OCI-LY1 (cell line): ENCODE measurements around the gene CCNYL1.
"Not testable (repeated sequence)": the region's sequence is repeated elsewhere in the genome, so short reads cannot be mapped to it uniquely, and the experiment has no call there.

Experiments used
- H2AFZ ChIP-seq: fragments of 200-600 bp; sonication (generic), shearing (Covaris generic); 2 replicates; pipeline ENCODE4 v1.6.0; 2014; ENCODE audit warnings: antibody characterized with exemption, mild to moderate bottlenecking, low read length
- H3F3A ChIP-seq: fragments of 200-600 bp; sonication (generic), shearing (Covaris generic); 2 replicates; pipeline ENCODE4 v1.6.0; 2014; ENCODE audit warnings: mild to moderate bottlenecking, antibody characterized with exemption, low read length, moderate library complexity; ENCODE audit not compliant: insufficient read depth
- H3K27ac ChIP-seq: fragments of 200-600 bp; sonication (generic); 2 replicates; pipeline ENCODE4 v1.5.1; 2014; ENCODE audit warnings: low read length, mixed run types, mild to moderate bottlenecking, low read depth; ENCODE audit not compliant: poor library complexity, severe bottlenecking
- H3K27me3 ChIP-seq: fragments of 200-600 bp; sonication (generic); 2 replicates; pipeline ENCODE4 v1.6.0; 2014; ENCODE audit warnings: antibody characterized with exemption, mild to moderate bottlenecking, low read length, moderate library complexity; ENCODE audit not compliant: insufficient read depth
- H3K36me3 ChIP-seq: fragments of 200-600 bp; sonication (generic); 2 replicates; pipeline ENCODE4 v1.6.1; 2014; ENCODE audit warnings: mild to moderate bottlenecking, antibody characterized with exemption, low read length, moderate library complexity, mixed read lengths; ENCODE audit not compliant: insufficient read depth
- H3K4me1 ChIP-seq: fragments of 200-600 bp; sonication (generic); 2 replicates; pipeline ENCODE4 v1.5.1; 2014; ENCODE audit warnings: mild to moderate bottlenecking, low read length, moderate library complexity; ENCODE audit not compliant: insufficient read depth, severe bottlenecking
- H3K4me2 ChIP-seq: fragments of 200-600 bp; sonication (generic), shearing (Covaris generic); 2 replicates; pipeline ENCODE4 v1.6.1; 2014; ENCODE audit warnings: low read length
- H3K4me3 ChIP-seq: fragments of 200-600 bp; sonication (generic); 2 replicates; pipeline ENCODE4 v1.5.1; 2014; ENCODE audit warnings: low read length, low read depth, mild to moderate bottlenecking, mixed read lengths; ENCODE audit not compliant: poor library complexity, severe bottlenecking
- H3K79me2 ChIP-seq: fragments of 200-600 bp; shearing (Covaris generic); 2 replicates; pipeline ENCODE4 v1.6.1; 2016; ENCODE audit warnings: mixed run types, low read length, mixed read lengths; ENCODE audit not compliant: insufficient read depth
- H3K9ac ChIP-seq: fragments of 200-600 bp; sonication (generic), shearing (Covaris generic); 2 replicates; pipeline ENCODE4 v1.6.1; 2014; ENCODE audit warnings: mild to moderate bottlenecking, low read length, mixed read lengths
- H3K9me2 ChIP-seq: fragments of 200-600 bp; sonication (generic), shearing (Covaris generic); 2 replicates; pipeline ENCODE4 v1.6.1; 2014; ENCODE audit warnings: low read depth, mild to moderate bottlenecking, low read length, mixed read lengths
- H3K9me3 ChIP-seq: fragments of 200-600 bp; shearing (Covaris generic); 2 replicates; pipeline ENCODE4 v1.6.1; 2014; ENCODE audit warnings: low read length, mixed read lengths
- H4K20me1 ChIP-seq: fragments of 200-600 bp; sonication (generic), shearing (Covaris generic); 2 replicates; pipeline ENCODE4 v1.6.0; 2016; ENCODE audit warnings: mild to moderate bottlenecking, low read length; ENCODE audit not compliant: insufficient read depth
- EZH2 ChIP-seq: fragments of 200-600 bp; sonication (generic), shearing (Covaris generic); IDR thresholded peaks from 2 replicates; pipeline ENCODE4 v1.8.0; 2017; ENCODE audit warnings: borderline replicate concordance, mixed run types, mild to moderate bottlenecking, antibody characterized with exemption, low read length, moderate library complexity, mixed read lengths
- TF ChIP-seq, protein P1 (sequence below): fragments of 200-600 bp; sonication (generic), shearing (Covaris generic); IDR thresholded peaks from 2 replicates; pipeline ENCODE4 v1.5.1; 2017; ENCODE audit warnings: mild to moderate bottlenecking, antibody characterized with exemption, low read length, moderate library complexity, mixed read lengths

The CCNYL1 gene

DNA sequence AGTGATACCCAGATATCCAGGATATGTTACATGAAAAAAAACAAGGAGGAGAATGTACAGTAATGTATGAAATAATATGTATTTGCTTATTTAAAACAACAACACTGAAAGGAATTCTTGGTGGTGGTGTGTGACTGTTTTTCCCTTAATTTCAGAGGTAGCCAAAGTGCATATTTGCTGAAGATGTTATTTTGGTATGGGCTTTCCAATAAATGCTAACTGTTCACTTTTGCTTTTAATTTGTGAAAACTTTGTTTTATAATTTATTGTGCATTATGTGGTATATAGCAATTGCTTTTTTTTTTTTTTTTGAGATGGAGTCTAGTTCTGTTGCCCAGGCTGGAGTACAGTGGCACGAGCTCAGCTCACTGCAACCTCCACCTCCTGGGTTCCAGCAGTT is 7.6 kb downstream of the CCNYL1 start:
- no peak overlapping the region for H3K4me2 ChIP-seq
- no peaks in the 10 kb centered on the region for H4K20me1 ChIP-seq
- H3K9me2 ChIP-seq: no peaks in the 10 kb centered on the region
- no peaks in the 10 kb centered on the region for H3K79me2 ChIP-seq
- H3K27ac ChIP-seq: no peak overlapping the region
- no peak overlapping the region for H3K4me3 ChIP-seq
- no peaks in the 10 kb centered on the region for H3K27me3 ChIP-seq
- H3F3A ChIP-seq: no peaks in the 10 kb centered on the region
- H3K36me3 ChIP-seq: no peaks in the 10 kb centered on the region
- TF ChIP-seq, protein P1, sequence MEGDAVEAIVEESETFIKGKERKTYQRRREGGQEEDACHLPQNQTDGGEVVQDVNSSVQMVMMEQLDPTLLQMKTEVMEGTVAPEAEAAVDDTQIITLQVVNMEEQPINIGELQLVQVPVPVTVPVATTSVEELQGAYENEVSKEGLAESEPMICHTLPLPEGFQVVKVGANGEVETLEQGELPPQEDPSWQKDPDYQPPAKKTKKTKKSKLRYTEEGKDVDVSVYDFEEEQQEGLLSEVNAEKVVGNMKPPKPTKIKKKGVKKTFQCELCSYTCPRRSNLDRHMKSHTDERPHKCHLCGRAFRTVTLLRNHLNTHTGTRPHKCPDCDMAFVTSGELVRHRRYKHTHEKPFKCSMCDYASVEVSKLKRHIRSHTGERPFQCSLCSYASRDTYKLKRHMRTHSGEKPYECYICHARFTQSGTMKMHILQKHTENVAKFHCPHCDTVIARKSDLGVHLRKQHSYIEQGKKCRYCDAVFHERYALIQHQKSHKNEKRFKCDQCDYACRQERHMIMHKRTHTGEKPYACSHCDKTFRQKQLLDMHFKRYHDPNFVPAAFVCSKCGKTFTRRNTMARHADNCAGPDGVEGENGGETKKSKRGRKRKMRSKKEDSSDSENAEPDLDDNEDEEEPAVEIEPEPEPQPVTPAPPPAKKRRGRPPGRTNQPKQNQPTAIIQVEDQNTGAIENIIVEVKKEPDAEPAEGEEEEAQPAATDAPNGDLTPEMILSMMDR: no peak
- TF ChIP-seq EZH2: no peak
- peaks cover 39% of the 10 kb centered on the region for H3K4me1 ChIP-seq
- H2AFZ ChIP-seq: no peak overlapping the region
- no peak overlapping the region for H3K9ac ChIP-seq
- H3K9me3 ChIP-seq: no peaks in the 10 kb centered on the region

DNA sequence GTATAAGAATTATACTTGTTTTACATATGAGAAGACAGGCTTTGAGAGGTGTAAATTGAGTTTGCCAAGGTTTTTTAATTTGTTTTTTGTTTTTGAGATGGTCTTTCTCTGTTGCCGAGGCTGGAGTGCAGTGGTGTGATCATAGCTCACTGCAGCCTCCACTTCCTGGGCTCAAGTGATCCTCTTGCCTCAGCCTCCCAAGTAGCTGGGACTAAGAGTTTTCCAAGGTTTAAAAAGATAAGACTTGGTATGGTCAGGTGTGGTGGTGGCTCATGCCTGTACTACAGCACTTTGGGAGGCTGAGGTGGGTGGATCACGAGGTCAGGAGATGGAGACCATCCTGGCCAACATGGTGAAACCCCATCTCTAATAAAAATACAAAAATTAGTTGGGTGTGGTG is 8.2 kb downstream of the CCNYL1 start:
- H3K4me1 ChIP-seq: peaks cover 43% of the 10 kb centered on the region
- H2AFZ ChIP-seq, H3K9ac ChIP-seq, H3F3A ChIP-seq, H3K9me3 ChIP-seq, H3K79me2 ChIP-seq, H3K9me2 ChIP-seq, H3K27ac ChIP-seq, H3K27me3 ChIP-seq, H3K4me3 ChIP-seq, H3K4me2 ChIP-seq, H3K36me3 ChIP-seq, H4K20me1 ChIP-seq: not testable (repeated sequence)

DNA sequence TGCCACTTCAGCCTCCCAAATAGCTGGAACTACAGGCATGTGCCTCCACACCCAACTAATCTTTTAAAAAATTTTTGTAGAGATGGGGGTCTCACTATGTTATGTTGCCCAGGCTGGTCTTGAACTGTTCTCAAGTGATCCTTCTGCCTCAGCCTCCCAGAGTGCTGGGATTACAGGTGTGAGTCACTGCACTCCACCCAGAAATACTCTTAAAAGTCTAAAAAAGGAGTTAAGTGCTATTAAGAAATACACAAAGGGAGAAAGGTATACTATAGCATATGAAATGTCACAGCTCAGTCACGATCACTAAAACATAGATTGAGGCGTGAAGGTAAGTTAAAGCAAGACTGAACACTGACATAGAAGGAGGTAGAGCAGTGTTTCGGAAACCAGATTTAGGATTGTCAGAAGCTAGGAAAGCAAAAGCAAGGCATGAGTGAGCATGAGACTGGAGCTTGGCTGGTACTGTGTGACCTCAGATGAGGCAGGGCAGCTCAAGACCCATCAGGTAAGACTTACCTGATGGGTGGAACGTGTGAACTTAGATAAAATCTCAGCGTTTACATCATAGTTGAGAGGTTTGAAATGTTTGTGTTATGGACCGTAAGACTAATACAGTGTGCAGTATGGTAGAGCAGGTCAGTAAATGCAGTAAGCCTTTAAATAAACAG is 9.2 kb downstream of the CCNYL1 start:
- Histone ChIP-seq H3K27ac (no peak overlapping the region), H3K36me3 (no peaks in the 10 kb centered on the region), H3K9me3 (no peaks in the 10 kb centered on the region), H3K79me2 (no peaks in the 10 kb centered on the region), H2AFZ (no peak overlapping the region), H4K20me1 (no peaks in the 10 kb centered on the region), H3K9ac (0 out of 2 replicates have a peak overlapping the region, but pooled peaks have one; percentile 22), H3K4me1 (peaks cover 48% of the 10 kb centered on the region), H3K4me3 (no peak overlapping the region), H3K4me2 (no peak overlapping the region), H3K27me3 (no peaks in the 10 kb centered on the region), H3F3A (no peaks in the 10 kb centered on the region), H3K9me2 (no peaks in the 10 kb centered on the region)
- no peak for TF ChIP-seq EZH2
- TF ChIP-seq, protein P1: no peak

DNA sequence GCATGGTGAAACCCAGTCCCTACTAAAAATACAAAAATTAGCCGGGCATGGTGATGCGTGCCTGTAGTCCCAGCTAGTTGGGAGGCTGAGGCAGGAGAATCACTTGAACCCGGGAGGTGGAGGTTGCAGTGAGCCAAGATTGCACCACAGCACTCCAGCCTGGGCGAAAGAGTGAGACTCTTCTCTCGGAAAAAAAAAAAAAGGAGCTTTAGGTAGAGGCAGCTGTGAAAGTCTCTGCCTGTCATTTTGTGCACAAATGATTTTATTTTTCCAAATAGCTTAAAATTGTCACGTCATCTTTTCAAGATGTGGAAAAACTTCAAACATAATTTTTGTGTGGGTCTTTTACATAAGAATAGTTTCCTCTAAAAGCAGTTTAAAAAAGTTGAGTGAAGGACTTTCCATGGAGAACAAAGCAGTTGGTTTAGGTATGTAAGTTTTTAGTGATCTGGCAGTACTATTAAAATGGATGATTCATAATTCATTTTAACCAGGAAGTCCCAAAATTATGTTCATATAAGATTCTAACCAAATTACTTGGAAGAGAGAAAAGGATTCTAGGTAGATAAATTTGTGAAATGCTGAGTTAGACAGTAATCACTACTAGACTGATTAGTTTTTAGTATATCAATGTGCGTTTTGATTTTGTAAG is 11.5 kb downstream of the CCNYL1 start:
- Histone ChIP-seq H3K79me2 (no peaks in the 10 kb centered on the region), H3K36me3 (peaks cover 5% of the 10 kb centered on the region; the same call in 1 of the 2 replicates), H3K9me2 (no peaks in the 10 kb centered on the region), H3K4me1 (peaks cover 69% of the 10 kb centered on the region), H4K20me1 (no peaks in the 10 kb centered on the region), H3K9me3 (no peaks in the 10 kb centered on the region), H3K4me2 (no peak overlapping the region), H3K4me3 (no peak overlapping the region), H3K9ac (no peak overlapping the region), H3K27me3 (no peaks in the 10 kb centered on the region), H3F3A (no peaks in the 10 kb centered on the region; the same call in 1 of the 2 replicates), H3K27ac (peak overlapping the region; percentile 19), H2AFZ (no peak overlapping the region)
- no peak for TF ChIP-seq EZH2
- TF ChIP-seq, protein P1: no peak

DNA sequence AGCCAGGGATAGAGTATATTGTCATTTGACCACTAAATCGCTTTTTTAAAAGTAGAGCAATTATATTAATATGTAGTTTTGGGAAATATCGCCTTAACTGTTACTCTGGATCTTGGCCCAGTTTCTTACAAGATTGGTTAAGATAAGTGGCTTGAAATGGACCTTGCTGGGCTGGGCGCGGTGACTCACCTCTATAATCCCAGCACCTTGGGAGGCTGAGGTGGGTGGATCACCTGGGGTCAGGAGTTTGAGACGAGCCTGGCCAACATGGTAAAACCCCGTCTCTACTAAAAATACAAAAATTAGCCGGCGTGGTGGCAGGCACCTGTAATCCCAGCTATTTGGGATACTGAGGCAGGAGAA is 12.0 kb downstream of the CCNYL1 start:
- H3K4me1 ChIP-seq: peaks cover 69% of the 10 kb centered on the region
- not testable (repeated sequence) for H3K9me3 ChIP-seq, H3K9me2 ChIP-seq, H3K79me2 ChIP-seq, H3K4me2 ChIP-seq, H3K4me3 ChIP-seq, H3K27me3 ChIP-seq, H2AFZ ChIP-seq, H4K20me1 ChIP-seq, H3F3A ChIP-seq, H3K9ac ChIP-seq, H3K36me3 ChIP-seq
- peak overlapping the region; percentile 19 for H3K27ac ChIP-seq
